ENCODE data around the gene TP53I13.

GRCh38 chr17:29563816-29564215 lies 4.7 kb upstream of the TP53I13 start:
- TF ChIP-seq ZNF207 (IDR thresholded peaks at IDR 0.05; ENCODE audit: borderline replicate concordance) (no peak), MXI1 (IDR thresholded peaks at IDR 0.05; ENCODE audit: low read depth, low read length) (no peak), NFYB (IDR thresholded peaks at IDR 0.05; ENCODE audit: insufficient read depth, low read depth, low read length) (no peak), POLR2AphosphoS5 (IDR thresholded peaks at IDR 0.05; ENCODE audit: low read length) (no peak), BRCA1 (IDR thresholded peaks at IDR 0.05; ENCODE audit: low read depth, low read length) (no peak), MAX (IDR thresholded peaks at IDR 0.05; ENCODE audit: low read depth, low read length) (no peak), ZZZ3 (IDR thresholded peaks at IDR 0.05; ENCODE audit: control insufficient read depth, insufficient read length, low read depth) (no peak), SUZ12 (IDR thresholded peaks at IDR 0.05; ENCODE audit: unreplicated experiment) (no peak), KAT2A (conservative IDR thresholded peaks at IDR 0.05; ENCODE audit: control insufficient read depth, low read depth, low read length) (no peak)
- TF ChIP-seq, protein P1, sequence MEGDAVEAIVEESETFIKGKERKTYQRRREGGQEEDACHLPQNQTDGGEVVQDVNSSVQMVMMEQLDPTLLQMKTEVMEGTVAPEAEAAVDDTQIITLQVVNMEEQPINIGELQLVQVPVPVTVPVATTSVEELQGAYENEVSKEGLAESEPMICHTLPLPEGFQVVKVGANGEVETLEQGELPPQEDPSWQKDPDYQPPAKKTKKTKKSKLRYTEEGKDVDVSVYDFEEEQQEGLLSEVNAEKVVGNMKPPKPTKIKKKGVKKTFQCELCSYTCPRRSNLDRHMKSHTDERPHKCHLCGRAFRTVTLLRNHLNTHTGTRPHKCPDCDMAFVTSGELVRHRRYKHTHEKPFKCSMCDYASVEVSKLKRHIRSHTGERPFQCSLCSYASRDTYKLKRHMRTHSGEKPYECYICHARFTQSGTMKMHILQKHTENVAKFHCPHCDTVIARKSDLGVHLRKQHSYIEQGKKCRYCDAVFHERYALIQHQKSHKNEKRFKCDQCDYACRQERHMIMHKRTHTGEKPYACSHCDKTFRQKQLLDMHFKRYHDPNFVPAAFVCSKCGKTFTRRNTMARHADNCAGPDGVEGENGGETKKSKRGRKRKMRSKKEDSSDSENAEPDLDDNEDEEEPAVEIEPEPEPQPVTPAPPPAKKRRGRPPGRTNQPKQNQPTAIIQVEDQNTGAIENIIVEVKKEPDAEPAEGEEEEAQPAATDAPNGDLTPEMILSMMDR (IDR thresholded peaks at IDR 0.05 in 2 of 3, conservative IDR thresholded peaks at IDR 0.05 in 1 of 3; ENCODE audit: control insufficient read depth in 2 of 3, extremely low read depth in 1 of 3, insufficient read depth in 1 of 3, low read depth in 3 of 3, low read length in 3 of 3) = no peak
- TF ChIP-seq, protein P2, sequence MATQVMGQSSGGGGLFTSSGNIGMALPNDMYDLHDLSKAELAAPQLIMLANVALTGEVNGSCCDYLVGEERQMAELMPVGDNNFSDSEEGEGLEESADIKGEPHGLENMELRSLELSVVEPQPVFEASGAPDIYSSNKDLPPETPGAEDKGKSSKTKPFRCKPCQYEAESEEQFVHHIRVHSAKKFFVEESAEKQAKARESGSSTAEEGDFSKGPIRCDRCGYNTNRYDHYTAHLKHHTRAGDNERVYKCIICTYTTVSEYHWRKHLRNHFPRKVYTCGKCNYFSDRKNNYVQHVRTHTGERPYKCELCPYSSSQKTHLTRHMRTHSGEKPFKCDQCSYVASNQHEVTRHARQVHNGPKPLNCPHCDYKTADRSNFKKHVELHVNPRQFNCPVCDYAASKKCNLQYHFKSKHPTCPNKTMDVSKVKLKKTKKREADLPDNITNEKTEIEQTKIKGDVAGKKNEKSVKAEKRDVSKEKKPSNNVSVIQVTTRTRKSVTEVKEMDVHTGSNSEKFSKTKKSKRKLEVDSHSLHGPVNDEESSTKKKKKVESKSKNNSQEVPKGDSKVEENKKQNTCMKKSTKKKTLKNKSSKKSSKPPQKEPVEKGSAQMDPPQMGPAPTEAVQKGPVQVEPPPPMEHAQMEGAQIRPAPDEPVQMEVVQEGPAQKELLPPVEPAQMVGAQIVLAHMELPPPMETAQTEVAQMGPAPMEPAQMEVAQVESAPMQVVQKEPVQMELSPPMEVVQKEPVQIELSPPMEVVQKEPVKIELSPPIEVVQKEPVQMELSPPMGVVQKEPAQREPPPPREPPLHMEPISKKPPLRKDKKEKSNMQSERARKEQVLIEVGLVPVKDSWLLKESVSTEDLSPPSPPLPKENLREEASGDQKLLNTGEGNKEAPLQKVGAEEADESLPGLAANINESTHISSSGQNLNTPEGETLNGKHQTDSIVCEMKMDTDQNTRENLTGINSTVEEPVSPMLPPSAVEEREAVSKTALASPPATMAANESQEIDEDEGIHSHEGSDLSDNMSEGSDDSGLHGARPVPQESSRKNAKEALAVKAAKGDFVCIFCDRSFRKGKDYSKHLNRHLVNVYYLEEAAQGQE (IDR thresholded peaks at IDR 0.05; ENCODE audit: low read depth, low read length) = no peak
